Gastrocnemius medialis (tissue), 4 donors: ENCODE measurements around the gene TTC3.

ENCODE experiments used
- CTCF ChIP-seq, 5 experiments: fragments of 450-650 bp in 3 of 5; fragments of 200-600 bp in 2 of 5; sonication (generic) in 2 of 5; IDR thresholded peaks in 4 of 5; conservative IDR thresholded peaks in 1 of 5; 1 replicate in 4 of 5; 2 replicates in 1 of 5; pipeline ENCODE4 v1.5.1; 2016 to 2019; ENCODE audit warnings: antibody characterized with exemption in 5 of 5, mild to moderate bottlenecking in 3 of 5, moderate library complexity in 3 of 5
- POLR2A ChIP-seq, 2 donors: fragments of 450-650 bp; IDR thresholded peaks; one replicate each; pipeline ENCODE4 v1.6.1; 2017; ENCODE audit warnings: antibody characterized with exemption in 2 of 2, mild to moderate bottlenecking in 2 of 2, moderate library complexity in 2 of 2

DNA sequence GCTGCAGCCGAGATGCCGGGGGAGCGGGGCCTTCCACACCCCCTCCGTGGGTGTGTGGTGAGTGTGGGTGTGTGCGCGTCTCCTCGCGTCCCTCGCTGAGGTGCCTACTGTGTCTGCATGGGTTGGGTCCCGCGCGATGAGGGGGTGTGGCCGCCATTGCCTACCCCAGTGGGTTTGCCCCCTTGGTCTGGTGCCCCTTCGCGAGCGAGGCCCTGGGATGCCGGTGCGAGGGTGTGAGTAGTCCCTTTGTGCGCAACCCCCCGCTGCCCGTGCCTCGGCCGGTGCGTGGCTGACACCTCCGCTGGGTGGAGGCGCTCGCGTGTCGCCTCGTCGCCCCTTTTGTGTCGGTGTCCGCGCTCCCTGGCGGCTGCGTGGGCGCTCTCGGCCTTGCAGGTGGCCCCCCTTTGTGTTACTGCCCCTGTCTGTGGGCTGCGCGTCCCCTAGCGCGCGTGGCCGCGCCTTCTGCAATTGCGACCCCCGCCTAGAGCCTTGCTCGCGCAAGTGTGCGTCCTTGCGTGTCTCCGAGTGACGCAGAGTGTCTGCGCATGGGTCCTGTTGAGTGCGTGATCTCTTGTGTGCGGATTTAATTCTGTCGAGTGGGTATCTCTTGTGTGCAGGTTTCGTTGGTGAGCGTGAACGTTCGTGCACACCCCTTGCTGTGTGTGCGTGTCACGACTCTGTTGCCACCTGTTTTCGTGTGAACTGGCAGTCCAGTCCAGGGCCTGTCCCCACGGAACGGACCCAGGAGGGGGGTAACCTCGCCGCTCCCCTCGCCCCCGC is 553 bp downstream of the TTC3 start:
- TF ChIP-seq CTCF (IDR thresholded peaks at IDR 0.05 in 4 of 5, conservative IDR thresholded peaks at IDR 0.05 in 1 of 5), result peak in 1 of 5 experiments; percentile 13
- no peak for TF ChIP-seq POLR2A (IDR thresholded peaks at IDR 0.05)
